GM18498 (cell line): Measurements from ENCODE around the gene ZFYVE9.
"Not testable (repeated sequence)": the region's sequence is repeated elsewhere in the genome, so short reads cannot be mapped to it uniquely, and the experiment has no call there.

ENCODE experiments used
- ATAC-seq: cut with Tn5 transposase; IDR thresholded peaks from one replicate; pipeline ENCODE4 v1.9.1; 2021; ENCODE audit warnings: mild to moderate bottlenecking, moderate library complexity; ENCODE audit not compliant: unreplicated experiment

ZFYVE9 gene

DNA sequence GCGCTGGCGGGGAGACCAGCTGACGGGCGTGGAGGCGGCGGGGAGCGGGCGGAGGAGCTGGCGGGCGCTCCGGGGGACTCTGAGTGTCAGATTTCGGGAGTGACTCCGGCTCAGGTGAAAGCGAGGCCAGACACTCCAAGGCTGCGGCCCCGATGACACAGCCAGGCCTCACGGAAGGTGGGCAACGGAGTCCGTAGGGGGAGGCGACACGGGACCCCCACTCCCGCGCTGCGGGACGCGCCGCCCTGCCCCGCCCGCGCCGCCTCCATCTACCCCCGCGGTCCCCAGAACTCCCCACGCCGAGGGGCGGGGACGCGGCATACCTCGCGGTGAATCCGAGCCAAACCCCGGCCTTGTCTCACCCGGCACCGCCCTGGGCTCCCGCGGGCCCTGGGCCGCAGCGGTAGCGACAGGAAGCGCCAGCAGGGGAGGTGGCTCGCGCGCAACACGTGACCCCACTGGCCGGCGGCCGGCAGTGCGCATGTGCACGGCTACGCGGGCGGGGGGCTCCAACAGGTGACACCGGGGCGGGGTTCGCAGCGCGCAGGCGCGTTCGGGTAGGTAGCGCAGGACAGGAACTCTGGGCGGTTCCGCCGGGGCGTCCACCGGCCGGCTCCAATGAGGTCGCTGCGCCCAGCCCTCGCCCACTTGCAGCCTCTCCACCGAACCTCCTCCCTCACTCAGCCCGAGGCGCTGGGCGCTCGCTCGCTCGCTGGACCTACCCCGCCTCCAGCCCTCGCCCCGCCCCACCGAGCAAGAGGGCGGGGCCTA is 224.0 kb downstream of the ZFYVE9 start, which contains the start of gene CC2D1B:
Gene CC2D1B, minus strand, starts transcription at position 460 of the 771 bp plus-strand sequence. CDS start 1,585 bp downstream, outside the sequence.
- peak; percentile 94 for ATAC-seq

DNA sequence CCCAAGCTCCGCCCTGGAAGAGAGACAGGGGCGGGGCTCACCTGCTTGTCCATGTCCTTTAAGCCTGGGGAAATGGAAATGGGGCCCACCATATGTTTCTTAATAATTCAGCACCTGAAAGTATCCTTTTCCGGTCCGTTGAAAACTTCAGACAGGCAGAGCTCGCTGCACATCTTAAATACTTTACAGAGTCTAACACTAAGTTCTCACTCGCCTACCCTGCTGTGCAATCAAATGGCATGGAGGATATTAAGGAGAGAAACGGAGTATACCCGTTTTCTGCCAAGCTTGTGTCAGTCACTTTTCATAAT is 224.6 kb downstream of the ZFYVE9 start:
- ATAC-seq: no peak

DNA sequence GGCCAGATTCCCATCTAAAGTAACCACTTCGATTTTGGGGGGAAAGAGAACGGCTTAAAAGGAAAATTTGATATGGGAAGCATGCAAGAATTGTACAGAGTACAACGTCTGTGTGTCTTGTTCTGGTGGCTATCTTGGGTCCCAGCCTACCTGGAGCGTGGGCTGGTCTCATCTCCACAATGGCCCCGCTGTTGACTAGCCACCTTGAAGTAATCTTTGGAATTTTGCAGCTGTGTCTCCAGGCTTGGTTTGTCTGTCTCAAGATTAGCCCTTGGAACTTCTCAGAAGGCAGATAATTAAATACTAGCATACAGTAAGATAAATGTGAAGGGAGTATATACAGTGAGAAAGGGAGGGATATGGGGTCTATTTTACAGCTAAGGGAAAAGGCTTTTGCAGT is 225.4 kb downstream of the ZFYVE9 start:
- ATAC-seq: no peak

DNA sequence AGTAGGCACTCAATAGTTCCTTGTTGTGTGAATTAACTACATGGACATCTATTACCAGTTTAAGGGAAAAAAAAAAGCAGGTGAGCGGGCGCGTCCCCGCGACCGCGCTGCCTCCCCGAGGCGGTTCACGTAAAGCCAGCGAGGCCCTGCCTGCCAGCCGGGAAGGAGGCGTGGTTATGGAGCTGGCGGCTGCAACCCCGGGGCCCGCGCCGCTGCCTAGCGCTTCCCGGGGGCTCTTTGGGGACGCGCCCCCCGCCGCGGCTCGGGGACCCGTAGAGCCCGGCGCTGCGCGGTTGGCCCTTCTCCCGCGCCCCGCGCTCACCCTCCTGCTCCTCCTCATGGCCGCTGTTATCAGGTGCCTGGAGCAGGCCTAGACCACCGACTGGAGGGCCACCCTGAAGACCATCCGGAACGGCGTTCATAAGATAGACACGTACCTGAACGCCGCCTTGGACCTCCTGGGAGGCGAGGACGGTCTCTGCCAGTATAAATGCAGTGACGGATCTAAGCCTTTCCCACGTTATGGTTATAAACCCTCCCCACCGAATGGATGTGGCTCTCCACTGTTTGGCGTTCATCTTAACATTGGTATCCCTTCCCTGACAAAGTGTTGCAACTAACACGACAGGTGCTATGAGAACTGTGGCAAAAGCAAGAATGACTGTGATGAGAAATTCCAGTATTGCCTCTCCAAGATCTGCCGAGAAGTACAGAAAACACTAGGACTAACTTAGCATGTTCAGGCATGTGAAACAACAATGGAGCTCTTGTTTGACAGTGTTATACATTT is 226.7 kb downstream of the ZFYVE9 start:
- ATAC-seq: no peak

DNA sequence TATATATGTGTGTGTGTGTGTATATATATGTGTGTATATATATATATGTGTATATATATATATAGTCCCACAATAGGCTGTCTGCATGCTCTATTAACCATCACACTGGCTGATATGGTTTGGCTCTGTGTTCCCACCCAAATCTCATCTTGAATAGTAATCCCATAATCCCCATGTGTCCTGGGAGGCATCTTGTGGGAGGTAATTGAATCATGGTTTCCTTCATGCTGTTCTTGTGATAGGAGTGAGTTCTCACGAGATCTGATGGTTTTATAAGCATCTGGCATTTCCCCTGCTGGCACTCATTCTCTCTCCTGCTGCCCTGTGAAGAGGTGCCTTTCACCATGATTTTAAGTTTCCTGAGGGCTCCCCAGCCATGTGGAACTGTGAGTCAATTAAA is 228.0 kb downstream of the ZFYVE9 start:
- not testable (repeated sequence) for ATAC-seq

DNA sequence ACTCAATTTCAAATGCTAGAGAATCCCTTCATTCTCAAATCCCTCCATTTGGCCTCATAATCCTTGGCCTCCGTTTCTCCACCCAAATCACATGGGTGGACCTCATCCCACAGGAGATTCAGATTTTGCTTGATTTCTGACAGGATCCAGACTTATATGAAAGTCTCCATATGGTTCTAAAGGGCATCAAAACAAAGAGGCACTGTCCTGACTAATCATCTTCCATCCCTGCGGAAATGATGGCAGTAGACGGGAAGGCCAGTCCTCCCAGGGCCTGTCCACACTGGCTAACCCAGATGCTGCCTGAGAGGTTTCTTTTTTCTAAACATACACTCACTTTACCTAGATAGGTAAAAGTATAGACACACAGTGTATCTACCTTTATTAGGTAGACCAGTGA is 243.5 kb downstream of the ZFYVE9 start:
- ATAC-seq: no peak

DNA sequence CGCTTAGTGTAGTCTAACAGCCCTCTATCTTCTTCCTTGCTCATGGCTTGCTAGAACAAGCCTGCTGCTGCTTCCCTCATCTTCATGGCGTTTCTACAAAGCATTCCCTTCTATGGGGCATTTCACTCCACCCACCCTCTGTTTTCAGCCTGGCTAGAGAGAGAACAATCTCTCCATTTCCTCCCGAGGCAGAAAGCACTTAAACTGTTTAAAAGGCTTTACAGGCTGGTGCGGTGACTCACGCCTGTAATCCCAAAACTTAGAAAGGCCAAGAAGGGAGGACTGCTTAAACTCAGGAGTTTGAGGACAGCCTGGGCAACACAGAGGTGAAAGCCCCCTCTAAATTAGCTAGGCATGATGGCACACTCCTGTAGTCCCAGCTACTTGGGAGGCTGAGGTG is 244.6 kb downstream of the ZFYVE9 start:
- no peak for ATAC-seq

DNA sequence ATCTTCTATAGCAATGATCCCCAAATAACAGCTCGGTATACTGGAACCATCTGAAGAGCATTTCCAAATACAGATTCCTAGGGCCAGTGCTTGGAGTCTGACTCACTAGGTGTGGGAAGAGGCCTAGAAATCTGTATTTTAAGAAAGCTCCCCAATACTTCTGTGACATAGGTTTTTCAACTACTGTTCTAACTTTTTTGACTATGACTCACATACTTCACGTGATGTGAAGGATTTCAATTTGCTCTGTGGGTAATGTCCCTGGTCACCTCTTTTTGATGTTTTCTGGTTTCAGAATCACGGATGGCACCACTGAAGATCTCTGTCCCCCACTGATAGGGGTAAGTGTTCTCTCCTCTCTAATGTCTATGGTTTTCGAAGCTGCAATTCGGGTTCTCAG is 251.3 kb downstream of the ZFYVE9 start:
- no peak for ATAC-seq
